Neural progenitor cell (in vitro differentiated cells): ENCODE measurements around the gene ERN1.

Source experiments
- EZH2phosphoT487 ChIP-seq: fragments of 200-600 bp; sonication (generic); IDR thresholded peaks from 2 replicates; pipeline ENCODE4 v1.6.1; 2017; ENCODE audit warnings: antibody characterized with exemption
- TF ChIP-seq, protein P1 (sequence below): fragments of 200-600 bp; sonication (generic); IDR thresholded peaks from 2 replicates; pipeline ENCODE4 v1.5.1; 2017; ENCODE audit warnings: antibody characterized with exemption, mild to moderate bottlenecking

DNA sequence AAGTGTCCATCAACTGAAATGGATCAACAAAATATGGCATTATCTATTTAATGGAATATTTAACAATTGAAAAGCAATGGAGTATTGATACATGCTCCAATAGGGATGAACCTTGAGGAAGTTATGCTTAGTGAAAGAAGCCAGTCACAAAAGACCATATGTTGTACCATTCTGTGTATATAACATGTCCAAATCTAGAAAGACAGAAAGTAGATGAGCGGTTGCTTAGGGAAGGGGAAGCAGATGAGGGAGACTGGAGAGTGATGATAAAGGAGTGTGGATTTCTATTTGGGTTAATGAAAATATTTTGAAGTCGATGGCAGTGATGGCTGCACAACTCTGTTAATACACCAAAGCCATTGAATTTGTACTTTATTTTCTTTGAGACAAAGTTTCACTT lies 8.5 kb upstream of the ERN1 start:
- TF ChIP-seq, protein P1, sequence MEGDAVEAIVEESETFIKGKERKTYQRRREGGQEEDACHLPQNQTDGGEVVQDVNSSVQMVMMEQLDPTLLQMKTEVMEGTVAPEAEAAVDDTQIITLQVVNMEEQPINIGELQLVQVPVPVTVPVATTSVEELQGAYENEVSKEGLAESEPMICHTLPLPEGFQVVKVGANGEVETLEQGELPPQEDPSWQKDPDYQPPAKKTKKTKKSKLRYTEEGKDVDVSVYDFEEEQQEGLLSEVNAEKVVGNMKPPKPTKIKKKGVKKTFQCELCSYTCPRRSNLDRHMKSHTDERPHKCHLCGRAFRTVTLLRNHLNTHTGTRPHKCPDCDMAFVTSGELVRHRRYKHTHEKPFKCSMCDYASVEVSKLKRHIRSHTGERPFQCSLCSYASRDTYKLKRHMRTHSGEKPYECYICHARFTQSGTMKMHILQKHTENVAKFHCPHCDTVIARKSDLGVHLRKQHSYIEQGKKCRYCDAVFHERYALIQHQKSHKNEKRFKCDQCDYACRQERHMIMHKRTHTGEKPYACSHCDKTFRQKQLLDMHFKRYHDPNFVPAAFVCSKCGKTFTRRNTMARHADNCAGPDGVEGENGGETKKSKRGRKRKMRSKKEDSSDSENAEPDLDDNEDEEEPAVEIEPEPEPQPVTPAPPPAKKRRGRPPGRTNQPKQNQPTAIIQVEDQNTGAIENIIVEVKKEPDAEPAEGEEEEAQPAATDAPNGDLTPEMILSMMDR, result no peak
- TF ChIP-seq EZH2phosphoT487, result no peak
